GM19025 (cell line): ENCODE measurements around the gene DERL2.
"Not testable (repeated sequence)": the region's sequence is repeated elsewhere in the genome, so short reads cannot be mapped to it uniquely, and the experiment has no call there.

Experiments used
- ATAC-seq: cut with Tn5 transposase; IDR thresholded peaks from one replicate; pipeline ENCODE4 v1.9.1; 2021; ENCODE audit warnings: mild to moderate bottlenecking, low read depth, moderate library complexity; ENCODE audit not compliant: unreplicated experiment

The DERL2 gene

GRCh38 chr17:5439446-5439764 lies 46.6 kb downstream of the DERL2 start:
- no peak for ATAC-seq

GRCh38 chr17:5438716-5439445 lies 47.1 kb downstream of the DERL2 start, which contains the start of gene C1QBP:
Gene C1QBP, minus strand, starts transcription at chr17:5439155. Its CDS starts 82 bp downstream, at chr17:5439073.
- ATAC-seq: peak; percentile 82

- no peak for ATAC-seq
These were observed 48.2 kb downstream of the DERL2 start for GRCh38 chr17:5437721-5438317.

- ATAC-seq: not testable (repeated sequence)
These were observed 50.1 kb downstream of the DERL2 start for GRCh38 chr17:5435781-5436315.

- ATAC-seq: no peak
These were observed 51.0 kb downstream of the DERL2 start for GRCh38 chr17:5434984-5435383.

- no peak for ATAC-seq
These were observed 53.9 kb downstream of the DERL2 start for GRCh38 chr17:5431949-5432556.

- not testable (repeated sequence) for ATAC-seq
These were observed 54.7 kb downstream of the DERL2 start for GRCh38 chr17:5431234-5431633.

- no peak for ATAC-seq
These were observed 55.5 kb downstream of the DERL2 start for GRCh38 chr17:5430413-5430999.

- ATAC-seq: no peak
These were observed 56.6 kb downstream of the DERL2 start for GRCh38 chr17:5429191-5429887.

GRCh38 chr17:5425826-5426225 lies 60.2 kb downstream of the DERL2 start:
- no peak for ATAC-seq

GRCh38 chr17:5424909-5425308 lies 61.1 kb downstream of the DERL2 start:
- ATAC-seq: no peak

GRCh38 chr17:5422505-5422904 lies 63.5 kb downstream of the DERL2 start:
- no peak for ATAC-seq
